ENCODE measurements around the gene MAD1L1.

The MAD1L1 gene

GRCh38 chr7:2081526-2082135 is 151.1 kb downstream of the MAD1L1 start:
- TF ChIP-seq CREB5 (CRISPR knock-in tag; IDR thresholded peaks at IDR 0.05; ENCODE audit: low read depth) (no peak), CSRNP3 (CRISPR knock-in tag; IDR thresholded peaks at IDR 0.05) (no peak), ESRRG (CRISPR knock-in tag; IDR thresholded peaks at IDR 0.05) (no peak), RARB (CRISPR knock-in tag; IDR thresholded peaks at IDR 0.05) (no peak), ZNF8 (CRISPR knock-in tag; IDR thresholded peaks at IDR 0.05) (no peak), TSHZ2 (CRISPR knock-in tag; IDR thresholded peaks at IDR 0.05) (no peak)
- no peak for ATAC-seq

- ATAC-seq: no peak
- TF ChIP-seq ZNF70 (CRISPR knock-in tag; IDR thresholded peaks at IDR 0.05) (no peak), CSRNP3 (CRISPR knock-in tag; IDR thresholded peaks at IDR 0.05) (no peak), TSHZ2 (CRISPR knock-in tag; IDR thresholded peaks at IDR 0.05) (no peak), TCF4 (CRISPR knock-in tag; IDR thresholded peaks at IDR 0.05; ENCODE audit: borderline replicate concordance) (no peak), PATZ1 (CRISPR knock-in tag; IDR thresholded peaks at IDR 0.05; ENCODE audit: borderline replicate concordance) (no peak), POU6F1 (CRISPR knock-in tag; IDR thresholded peaks at IDR 0.05; ENCODE audit: borderline replicate concordance, low read depth) (no peak)
Measured at GRCh38 chr7:2080477-2080876, 152.3 kb downstream of the MAD1L1 start.

- ATAC-seq: no peak
- TF ChIP-seq PPARA (CRISPR knock-in tag; IDR thresholded peaks at IDR 0.05; ENCODE audit: borderline replicate concordance) (no peak), ZFP30 (CRISPR knock-in tag; IDR thresholded peaks at IDR 0.05) (no peak), TCF4 (CRISPR knock-in tag; IDR thresholded peaks at IDR 0.05; ENCODE audit: borderline replicate concordance) (no peak), TSHZ2 (CRISPR knock-in tag; IDR thresholded peaks at IDR 0.05) (no peak), ARNTL (CRISPR knock-in tag; IDR thresholded peaks at IDR 0.05; ENCODE audit: borderline replicate concordance, low read depth) (no peak), BACH2 (CRISPR knock-in tag; IDR thresholded peaks at IDR 0.05; ENCODE audit: borderline replicate concordance) (no peak), PATZ1 (CRISPR knock-in tag; IDR thresholded peaks at IDR 0.05; ENCODE audit: borderline replicate concordance) (no peak), POU6F1 (CRISPR knock-in tag; IDR thresholded peaks at IDR 0.05; ENCODE audit: borderline replicate concordance, low read depth) (no peak), ESRRG (CRISPR knock-in tag; IDR thresholded peaks at IDR 0.05) (no peak)
Measured at GRCh38 chr7:2080060-2080387, 152.7 kb downstream of the MAD1L1 start.

Data from SK-N-SH treated with all-trans-retinoic acid at 6 μM for 48 hours (cell line).